GM19467 (cell line): ENCODE data around the gene KRT16.
"Not testable (repeated sequence)": the region's sequence is repeated elsewhere in the genome, so short reads cannot be mapped to it uniquely, and the experiment has no call there.

Source experiments
- ATAC-seq: cut with Tn5 transposase; IDR thresholded peaks from one replicate; pipeline ENCODE4 v1.9.1; 2021; ENCODE audit warnings: mild to moderate bottlenecking, moderate library complexity; ENCODE audit not compliant: unreplicated experiment

The KRT16 gene

DNA sequence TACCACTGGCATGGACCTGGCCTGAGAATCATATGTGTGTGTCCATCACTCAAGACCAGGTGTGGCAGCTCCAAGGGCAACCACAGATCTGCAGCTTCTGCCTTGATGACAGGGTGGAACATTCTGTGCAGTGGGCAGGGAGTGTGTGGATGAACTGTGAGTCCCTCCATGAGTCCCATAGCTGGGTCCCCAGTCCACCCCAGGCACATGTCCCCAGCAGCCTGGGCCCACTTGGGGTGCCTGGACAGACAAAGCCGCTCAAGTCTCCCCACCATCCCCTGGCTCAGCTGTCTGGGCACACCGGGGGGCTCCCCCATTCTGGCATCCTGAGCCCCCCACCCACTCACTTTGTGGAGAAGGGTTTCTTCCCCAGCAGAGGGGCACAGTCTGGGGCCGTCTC is 4.6 kb upstream of the KRT16 start:
- ATAC-seq, result no peak

DNA sequence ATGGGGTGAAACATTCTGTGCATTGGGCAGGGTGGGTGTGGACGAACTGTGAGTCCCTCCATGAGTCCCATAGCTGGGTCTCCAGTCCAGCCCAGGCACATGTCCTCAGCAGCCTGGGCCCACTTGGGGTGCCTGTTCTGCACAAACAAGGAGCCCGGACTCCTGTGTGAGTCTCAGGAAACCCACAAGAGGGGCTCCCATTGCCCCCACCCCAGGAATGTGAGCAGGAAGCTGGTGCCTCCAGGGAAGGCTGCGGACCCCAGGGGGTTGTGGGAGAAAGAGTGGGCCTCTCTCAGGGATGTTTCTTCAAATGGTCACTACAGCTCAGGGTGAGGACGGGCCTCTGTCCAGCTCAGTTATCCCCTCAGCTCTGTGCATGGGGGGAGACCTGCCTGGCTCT is 3.9 kb upstream of the KRT16 start:
- not testable (repeated sequence) for ATAC-seq

DNA sequence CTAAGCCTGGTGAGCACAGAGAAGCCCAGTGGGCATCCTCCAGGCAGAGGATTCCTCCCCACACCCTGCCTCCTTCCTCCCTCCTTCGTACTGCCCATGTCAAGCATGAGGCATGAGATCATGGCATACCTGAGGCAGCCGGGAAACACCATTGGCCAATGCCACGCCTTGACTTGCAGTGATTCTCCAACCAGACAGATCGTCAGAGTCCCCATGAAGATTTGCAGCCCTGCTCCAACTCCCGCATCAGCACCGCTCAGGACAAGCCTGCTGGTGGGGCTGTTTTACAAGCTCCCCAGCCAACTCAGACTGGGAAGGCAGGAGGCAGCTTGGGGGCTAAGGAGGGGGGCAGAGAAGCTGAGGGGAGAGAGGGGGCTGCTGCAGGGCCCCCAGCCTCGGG is 2.9 kb upstream of the KRT16 start:
- no peak for ATAC-seq

DNA sequence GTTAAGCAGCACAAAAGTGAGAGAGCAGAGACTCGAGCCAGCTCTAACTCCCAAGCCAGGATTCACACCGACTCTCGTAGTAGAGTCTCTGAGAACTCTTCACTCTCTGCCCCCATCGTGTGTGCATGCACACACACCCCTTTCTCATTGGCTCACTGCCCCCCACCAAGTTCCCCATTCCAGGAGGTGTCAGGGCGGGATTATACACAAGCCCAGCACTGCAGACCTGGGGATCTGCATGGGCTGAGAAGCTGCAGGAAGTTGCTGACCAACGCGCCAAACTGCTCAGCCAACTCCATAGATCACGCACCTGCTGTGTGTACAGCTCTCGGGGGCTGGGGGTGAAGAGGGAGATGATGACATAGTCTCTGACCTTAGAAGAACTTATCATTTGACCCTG is 2.2 kb upstream of the KRT16 start:
- not testable (repeated sequence) for ATAC-seq

DNA sequence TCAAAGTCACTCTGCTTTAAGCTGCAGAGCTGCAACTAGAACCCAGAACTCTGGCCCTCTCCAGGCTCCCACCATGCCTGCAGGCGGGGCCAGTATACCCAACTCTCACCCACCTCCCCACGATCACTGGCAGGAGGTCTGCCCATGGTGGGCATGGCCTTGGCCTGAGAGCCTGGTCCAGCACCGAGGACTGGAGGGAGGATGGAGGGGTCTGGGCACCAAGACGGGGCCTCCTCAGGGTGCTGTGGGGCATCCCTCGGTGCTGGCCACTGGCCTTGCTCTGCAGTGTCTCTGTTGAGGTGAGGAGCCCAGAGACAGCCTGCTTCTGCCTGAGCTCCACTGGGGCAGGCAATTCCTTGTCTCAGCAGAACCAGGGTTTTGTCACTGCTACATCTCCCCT is 1.5 kb upstream of the KRT16 start:
- ATAC-seq, result no peak

DNA sequence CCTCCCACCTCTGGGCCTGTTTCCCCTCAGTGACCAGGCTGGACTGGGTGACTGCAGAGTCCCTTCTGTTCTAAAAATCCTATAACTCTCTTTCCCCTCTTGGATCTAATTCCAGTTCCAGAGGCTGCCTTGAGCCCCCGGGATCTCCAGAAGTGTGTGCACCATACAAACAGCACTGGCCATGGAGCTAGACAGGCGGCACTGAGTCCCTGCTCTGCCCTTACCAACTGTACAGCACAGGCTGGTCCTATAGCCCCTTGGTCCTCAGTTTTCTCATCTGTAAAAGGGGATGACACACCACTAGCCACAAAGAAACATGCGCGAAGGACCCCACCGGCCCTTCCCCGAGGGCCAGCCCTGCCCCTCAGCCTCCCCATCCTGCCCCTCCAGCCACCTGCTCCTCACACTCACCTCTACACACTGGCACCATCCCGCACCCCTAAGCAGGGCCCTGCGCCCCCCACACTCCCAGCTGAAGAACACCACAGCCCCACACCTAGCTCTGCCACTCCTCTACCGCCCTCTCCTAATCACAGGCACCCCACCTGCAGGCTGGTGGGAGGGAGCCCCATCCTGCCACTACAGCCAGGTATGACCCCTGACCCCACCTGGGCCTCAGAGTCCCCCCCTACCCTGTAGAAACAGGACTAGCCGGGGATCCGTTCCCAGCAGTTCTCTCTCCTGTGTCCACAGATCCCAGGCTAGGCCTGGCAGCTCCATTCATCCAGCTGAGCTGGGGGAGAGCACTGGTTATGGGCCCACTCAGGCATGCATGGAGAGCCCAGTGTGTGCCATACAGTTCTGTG is 913 bp upstream of the KRT16 start:
- no peak for ATAC-seq

DNA sequence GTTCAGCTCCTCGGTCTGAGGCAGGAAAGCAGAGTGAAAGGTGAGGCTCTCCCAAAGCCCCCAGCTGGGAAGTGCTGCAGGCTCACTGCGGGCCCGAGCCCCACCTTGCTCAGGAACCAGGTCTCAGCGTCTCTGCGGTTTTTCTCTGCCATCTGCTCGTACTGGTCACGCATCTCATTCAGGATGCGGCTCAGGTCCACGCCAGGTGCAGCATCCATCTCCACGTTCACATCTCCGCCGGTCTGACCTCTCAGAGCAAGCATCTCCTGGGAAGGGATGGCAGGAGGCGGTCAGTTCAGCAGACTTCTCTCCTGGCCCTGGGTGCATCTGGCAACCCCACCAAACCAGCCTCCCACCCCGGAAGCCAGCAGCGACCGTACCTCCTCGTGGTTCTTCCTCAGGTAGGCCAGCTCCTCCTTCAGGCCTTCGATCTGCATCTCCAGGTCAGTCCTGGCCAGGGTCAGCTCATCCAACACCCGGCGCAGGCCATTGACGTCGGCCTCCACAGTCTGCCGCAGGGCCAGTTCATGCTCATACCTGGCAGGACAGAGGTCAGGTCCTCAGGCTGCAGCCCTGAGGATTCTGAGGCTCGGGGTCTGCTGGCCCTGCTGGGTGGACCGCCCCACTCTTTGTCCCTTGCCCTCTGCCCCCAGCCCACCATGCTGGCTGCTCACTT is 1.5 kb downstream of the KRT16 start:
- no peak for ATAC-seq

DNA sequence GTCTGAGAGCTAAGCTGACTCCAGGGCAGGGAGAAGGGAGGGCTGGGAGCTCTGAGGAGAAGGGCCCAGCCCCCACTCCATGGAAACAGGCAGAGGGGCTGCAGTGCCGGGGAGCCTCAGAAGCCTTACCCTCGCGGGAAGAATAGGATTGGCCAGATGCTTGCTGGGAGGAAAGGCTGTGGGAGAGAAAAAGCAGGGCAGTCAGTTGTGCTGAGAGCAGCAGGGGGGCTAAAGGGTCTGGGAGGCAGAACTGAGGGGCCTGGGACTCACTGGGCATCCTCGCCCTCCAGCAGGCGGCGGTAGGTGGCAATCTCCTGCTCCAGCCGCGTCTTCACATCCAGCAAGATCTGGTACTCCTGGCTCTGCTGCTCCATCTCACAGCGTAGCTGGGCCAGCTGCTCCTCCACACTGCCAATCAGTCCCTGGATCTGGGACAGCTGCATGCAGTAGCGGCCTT is 2.5 kb downstream of the KRT16 start:
- not testable (repeated sequence) for ATAC-seq

DNA sequence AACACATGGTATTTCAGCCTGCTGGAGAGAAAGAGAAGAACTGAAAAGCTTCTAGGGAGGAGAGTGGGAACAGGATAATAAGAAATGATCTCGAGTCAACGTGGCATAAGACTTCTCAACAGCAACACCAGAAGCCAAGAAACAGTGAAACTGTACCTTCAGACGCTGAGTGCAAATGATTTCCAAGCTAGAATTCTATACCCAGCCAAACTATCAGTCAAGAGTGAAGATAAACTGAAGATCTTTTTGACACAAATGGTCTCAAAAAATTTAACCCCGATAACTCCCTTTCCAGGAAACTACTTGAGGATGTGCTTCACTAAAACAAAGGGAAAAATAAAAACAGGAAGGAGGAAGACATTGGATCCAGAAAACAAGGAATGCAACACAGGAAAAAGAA is 5.6 kb downstream of the KRT16 start:
- not testable (repeated sequence) for ATAC-seq

DNA sequence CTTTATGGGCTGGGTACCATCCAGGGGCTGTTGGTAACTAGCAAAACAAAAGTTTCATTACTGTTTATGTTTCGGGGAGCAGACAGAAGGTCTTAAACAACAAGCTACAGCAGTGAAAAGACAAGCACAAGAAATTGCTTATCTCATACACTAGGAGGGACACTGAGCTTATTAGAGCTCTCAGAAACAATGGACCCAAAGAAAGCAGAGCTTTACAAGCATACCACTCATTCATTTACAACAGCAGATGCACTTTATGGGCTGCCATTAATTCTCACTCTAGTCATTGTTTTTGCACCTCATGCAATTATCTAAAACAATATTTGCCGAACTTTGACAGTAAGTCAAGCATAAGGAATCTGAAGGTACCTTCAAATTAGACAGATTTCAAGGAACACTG is 10.0 kb downstream of the KRT16 start:
- ATAC-seq, result no peak

DNA sequence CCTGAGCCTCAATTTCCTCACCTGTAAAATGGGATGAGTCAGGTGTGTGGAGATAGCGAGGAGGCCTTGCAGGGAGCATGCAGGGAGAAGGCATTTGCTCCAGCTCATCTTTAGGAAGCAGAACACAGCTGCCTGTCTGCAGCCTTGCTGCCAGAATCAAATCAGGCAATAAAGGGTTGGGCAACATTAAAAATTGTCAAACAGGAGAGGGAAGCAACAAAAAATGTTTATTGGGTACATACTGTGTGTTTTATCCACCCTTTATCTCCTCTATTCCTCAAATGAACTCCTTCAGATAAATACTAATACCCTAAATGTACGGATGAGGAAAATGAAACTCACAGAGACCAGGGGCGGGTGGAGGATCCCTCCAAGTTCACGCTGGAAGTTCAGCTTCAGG is 12.2 kb downstream of the KRT16 start:
- no peak for ATAC-seq

DNA sequence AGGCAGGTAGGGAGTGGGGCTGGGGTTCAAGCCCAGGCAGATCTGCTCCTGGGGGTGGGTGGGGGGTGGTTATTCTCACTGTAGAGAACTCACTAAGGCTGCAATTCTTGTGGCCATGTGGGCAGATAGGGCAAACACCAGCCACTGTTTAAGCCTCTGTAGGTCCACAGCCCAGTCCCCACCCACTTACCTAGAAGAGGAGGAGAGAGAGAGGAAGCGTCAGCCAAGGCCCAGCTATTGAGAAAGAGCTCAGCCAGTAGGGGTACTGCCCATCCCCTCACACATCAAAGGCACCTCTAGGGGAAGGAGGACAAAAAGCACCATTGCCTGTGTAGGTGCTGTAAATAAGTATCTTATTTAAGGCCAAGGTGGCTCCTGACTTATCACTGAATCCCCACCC is 12.9 kb downstream of the KRT16 start:
- no peak for ATAC-seq

DNA sequence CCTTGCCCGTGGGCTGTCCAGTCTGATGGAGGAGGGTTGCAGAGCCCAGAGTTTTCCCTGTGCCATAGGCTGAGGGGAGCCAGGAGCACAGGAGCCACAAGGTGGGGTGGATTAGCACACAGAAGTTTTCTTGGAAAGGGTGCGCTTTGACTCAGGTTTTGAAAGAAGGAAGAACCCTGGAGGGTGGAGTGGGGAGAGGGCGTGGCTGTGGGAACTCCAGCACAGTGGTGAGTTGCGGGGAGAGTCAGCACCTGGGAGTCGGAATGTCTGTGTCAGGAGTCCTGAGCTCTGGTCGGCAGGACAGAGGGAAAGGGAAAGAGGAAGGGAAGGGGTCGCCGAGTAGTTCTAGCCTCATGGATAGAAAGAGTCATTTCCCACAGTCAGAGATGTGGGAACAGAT is 17.0 kb downstream of the KRT16 start:
- ATAC-seq, result no peak

DNA sequence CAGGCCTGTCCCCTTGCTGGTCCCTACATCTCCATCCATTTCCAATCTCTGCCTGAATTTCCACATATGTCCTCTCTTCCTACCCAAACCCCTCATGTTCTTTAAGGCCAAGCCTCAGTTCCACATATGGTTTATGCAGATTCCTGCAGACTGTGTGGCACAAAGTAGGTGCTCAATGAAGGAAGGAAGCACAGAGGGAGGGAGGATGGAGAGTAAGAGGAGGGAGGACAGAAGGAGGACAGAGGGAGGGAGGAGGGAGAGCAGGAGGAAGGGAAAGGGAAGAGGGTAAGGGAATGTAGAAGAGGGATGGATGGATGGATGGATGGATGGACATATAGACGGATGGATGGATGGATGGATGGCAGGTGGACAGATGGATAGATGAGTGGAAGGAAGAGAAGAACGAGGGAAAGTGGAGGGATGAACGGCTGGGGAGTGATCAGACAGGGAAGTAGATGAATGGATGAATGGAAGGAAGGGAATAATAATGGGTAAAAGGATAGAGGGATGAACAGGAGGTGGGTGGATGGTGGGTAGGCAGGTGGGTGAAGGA is 18.1 kb downstream of the KRT16 start:
- no peak for ATAC-seq

DNA sequence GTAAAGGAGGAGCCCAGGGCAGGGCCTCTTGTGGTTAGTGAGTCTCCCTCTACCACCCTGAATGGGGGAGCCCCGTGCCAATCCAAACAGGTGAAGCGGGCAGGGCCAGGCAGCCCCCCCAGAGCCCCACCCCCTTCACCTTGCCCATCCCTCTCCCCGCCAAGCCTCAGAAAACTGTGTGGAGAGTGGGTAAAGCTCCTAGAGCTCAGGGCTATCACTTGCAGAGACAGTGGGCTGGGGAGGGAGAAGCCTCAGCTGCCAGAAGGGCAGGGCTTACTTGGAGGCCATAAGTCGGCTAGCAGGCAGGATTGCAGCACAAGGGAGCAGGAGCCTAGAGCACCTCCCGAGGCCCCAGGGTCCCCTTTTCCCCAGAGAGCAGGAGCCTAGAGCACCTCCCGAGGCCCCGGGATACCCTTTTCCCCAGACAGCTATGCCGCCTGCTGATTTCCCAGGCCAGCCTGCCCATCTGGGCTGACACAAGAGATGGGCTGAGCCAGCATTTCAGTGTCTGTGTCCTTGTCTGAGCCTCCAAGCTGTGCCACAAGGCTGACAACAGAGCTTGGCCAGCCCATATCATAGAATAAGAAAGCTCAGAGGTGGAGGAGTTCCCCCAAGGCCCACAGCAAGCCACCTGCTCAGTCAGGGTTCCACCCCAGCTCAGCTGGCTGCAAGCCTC is 19.1 kb downstream of the KRT16 start:
- ATAC-seq, result no peak

DNA sequence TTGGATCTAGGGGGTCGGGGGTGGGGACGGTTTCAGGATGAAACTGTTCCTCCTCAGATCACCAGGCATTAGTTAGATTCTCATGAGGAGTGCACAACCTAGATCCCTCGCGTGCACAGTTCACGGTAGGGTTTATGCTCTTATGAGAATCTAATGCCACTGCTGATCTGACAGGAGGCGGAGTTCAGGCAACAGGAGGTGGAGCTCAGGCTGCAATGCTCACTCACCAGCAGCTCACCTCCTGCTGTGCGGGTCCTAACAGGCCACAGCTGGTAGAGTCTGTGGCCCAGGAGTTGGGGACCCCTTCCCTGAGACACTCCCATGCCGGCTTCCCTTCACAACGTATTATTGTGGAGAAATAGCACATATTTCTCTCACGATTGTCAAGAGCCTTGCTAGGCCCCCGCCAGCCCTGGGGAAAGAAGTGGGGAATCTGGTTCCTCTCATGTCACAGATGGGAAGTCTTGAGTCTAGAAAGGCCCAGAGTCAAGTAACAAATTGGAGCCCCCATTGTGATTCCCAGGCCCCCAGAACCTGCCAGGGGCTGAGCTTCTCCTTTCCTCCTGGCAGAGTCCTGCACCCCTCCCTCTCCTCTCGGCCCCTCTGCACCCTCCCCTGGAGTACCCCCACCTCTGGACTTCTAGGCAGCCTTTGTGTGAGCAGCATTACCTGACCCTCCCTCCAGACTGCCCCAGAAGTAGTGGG is 19.8 kb downstream of the KRT16 start:
- ATAC-seq, result no peak

DNA sequence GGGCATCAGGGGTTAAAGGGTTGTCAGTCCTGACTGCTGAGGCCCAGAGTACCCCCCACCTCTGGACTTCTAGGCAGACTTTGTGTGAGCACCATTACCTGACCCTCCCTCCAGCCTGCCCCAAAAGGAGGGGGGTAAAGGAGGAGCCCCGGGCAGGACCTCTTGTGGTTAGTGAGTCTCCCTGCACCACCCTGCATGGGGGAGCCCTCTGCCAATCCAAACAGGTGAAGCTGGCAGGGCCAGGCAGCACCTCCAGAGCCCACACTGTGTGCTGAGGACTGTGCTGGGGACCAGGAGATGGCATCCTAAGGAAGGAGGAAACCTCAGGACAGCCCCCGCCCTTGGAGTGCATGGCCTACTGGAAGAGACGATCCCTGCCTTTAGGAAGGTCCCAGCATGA is 23.3 kb downstream of the KRT16 start:
- no peak for ATAC-seq

DNA sequence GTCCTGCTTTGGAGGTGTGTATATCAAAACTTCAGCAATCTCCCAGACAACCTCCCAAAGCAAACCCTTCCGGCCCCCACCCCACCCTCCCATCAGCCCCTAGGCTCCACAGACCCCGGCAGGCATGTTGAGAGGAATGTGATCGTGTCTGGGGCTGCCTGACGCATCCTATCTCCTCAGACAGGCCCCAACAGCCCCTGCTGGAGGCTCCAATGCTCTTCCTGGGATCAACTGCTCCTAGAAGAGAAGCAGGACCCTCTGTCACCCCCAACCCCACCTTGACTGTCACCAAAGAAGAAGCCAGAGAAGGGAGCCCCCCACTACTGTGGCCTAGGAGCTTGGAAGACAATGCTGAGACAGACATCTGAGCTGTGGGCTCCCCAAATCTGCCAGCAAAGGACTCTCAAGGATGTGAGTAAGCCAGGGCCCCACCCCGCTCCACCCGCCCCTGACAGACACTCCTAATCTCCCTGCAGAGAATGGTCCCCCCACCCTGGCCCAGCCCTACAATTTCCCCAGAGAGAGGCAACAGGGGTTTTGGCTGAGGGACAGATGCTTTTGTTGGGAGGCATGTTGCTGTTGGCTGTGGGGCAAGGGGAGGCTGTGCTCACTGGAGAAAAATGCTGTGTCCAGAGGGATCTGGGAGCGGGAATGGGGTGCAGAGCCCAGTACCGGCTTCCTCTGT is 24.3 kb downstream of the KRT16 start:
- no peak for ATAC-seq

DNA sequence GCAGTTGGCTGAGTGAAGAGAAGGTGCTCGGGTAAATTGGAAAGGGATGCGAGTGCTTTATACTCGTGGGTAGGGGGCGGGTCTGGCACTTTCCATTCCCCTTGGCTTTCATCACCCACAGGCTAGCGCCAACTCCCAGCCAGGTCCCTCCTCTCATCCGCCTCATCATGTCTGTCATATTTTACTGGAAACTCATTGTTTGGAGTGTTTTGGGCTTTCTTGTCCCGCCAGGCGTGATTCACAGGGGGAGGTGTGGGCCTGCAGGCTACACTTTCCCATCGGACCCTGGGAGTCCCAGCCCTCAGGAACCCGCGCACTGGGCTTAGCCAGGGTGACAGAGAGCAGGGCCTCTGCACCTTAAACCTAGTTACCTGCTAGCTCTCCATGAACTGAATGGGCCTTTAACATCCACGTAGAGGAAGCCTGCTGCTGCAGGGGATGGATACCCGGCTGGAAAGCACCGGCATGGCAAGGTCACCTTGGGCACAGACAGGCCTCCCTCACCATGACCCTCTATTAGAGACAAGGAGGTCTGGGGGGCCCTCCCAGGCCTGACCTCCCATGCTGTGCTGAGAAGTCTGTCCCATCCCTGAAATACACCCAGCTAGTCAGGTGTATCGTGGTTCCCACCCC is 25.6 kb downstream of the KRT16 start, which contains the start of gene KRT14:
KRT14 (minus strand) TSS at position 33 of the 633 bp plus-strand sequence. CDS start 61 bp downstream, outside the sequence.
- no peak for ATAC-seq
